ENCODE results near the gene EZH2.

The EZH2 gene

DNA sequence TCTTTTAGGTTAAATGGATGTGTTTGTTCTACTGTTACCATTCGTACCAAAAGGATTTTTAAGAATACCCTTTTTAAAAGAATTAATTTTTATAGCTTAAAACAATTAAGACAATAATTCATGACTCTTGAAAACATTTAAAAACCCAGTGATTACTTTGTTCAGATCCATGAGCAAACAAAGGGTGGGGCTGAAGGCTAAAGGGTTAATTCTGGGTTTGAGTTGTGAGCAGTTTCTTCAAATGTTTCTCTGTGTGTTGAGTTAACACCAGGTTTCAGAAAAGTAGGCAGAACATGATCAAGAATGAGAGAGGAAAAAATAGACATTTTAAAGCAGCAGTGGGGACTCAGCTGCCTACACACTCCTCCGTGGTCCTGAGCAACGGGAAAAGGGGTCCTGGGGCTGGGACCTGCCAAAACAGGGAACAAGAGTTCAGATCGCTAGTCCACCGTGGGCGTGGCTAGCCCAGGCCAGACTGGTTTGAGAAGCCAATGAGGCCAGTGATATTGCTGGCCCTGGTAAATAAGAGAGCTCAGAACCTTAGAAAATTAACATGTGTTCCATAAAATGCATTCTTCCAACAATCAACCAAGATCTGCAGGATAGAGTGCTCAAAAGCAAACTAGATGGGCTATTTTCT, 14.9 kb upstream of the EZH2 start:
- no peak for DNase-seq

GRCh38 chr7:148894591-148894990, 10.5 kb upstream of the EZH2 start:
- no peak for DNase-seq

DNA sequence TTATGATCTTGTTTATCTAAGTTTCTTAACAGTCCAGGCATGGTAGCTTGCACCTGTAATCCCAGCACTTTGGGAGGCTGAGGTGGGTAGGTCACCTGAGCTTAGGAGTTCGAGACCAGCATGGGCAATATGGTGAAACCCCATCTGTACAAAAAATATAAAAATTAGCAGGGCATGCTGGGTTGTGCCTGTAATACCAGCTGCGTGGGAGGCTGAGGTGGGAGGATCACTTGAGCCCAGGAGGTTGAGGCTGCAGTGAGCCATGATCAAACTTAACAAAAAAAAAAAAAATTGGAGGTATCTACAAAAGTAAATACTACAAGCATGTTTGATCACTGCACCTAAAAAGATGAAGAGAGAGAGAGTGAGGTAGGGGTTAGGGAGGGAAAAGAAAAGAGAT, 9.0 kb upstream of the EZH2 start:
- no peak for DNase-seq

GRCh38 chr7:148888300-148888699, 4.2 kb upstream of the EZH2 start:
- no peak for DNase-seq

- no peak for DNase-seq
Observed at GRCh38 chr7:148886844-148887243, 2.8 kb upstream of the EZH2 start.

GRCh38 chr7:148884299-148885022, 370 bp upstream of the EZH2 start:
- DNase-seq: peak; percentile 90

DNA sequence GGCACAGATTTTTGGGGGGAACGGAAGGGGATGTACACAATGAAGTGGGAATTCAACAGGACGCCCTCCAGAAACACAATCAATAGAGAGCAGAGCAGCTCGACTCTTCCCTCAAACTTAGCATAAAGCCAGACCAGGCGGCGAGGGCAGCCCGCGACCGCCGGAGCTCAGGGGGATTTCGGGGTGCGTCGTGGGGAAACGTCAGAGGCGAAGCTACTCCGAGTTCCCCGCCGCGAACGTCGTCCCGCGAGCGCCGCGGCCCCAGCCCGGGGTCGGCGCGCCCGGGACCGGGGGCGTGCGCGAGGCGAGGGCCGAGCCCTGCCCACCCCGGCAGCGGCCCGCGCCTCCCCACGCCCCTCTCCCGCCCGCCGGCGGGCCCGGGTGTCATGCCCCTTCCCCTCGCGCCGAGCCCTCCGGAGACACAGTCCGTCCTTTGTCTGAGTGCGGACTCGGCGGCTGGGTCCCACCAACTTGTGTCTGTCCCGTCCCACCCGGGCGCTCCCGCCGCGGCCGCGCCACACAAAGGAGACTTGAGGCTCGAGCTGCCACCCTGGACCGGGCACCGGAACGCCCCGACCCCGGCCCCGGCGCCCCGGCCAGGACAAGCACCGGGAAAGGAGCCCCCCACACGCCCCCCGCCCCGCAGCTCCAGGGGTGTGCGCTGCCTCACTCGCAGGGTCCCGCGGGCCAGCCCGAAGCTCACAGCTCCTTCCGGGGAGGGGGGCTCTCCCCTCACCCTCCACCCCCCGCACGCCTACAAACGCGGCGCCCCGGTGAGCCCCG, 634 bp downstream of the EZH2 start:
- peak; percentile 59 for DNase-seq

DNA sequence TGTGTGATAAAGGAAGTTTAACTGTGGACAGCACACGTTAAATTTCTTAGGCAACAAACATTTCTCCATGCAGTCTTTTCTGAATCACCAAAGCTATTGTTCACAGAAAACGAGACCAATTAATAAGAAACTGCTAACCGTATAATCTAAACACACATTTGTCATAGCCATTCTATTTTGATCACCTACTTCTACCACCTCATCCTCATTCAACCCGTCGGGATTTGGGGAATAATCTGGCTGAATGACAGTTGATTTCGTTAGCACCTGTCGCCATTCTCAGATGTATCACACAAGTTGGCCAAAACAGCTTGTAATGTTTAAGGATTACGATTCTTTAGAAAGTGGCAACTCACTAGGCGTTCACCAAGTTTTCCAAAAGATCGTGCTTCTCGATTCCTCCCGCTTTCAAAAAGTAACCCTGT, 1.2 kb downstream of the EZH2 start:
- no peak for DNase-seq

- DNase-seq: no peak
Observed at GRCh38 chr7:148882192-148882591, 1.9 kb downstream of the EZH2 start.

- no peak for DNase-seq
Observed at GRCh38 chr7:148878317-148878716, 5.8 kb downstream of the EZH2 start.

DNA sequence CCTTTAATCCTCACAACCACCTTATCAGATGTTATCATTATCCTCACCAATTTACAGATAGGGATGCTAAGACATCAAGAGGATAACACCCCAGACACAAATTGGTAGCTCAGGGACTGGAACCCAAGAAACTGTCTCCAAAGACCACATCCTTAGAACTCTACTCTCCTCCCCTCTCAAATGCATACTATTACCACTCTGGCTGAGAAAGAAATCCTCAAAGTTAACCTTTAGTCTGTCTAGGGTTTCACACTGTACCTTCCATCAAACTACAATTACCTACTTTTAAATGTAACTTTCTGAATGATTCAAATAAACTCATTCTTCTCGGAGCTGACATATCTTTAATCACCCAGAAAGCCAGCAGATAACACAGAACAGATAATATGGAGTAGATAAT, 6.6 kb downstream of the EZH2 start:
- DNase-seq: no peak

DNA sequence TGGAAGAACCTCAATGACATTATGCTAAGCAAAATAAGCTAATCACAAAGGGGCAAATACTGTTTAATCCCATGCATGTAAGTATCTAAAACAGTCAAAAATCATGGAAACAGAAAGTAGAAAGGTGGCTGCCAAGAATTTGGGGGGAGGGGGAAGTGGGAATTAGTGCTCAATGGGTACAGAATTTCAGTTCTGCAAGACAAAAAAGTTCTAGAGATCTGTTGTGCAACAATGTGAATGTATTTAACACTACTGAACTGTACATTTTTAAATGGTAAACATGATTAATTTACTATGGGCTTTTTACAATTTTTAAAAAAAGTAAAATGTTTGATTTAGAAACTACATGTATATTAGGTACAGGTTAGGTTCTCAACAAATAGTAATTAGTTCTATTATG, 11.9 kb downstream of the EZH2 start:
- no peak for DNase-seq

DNA sequence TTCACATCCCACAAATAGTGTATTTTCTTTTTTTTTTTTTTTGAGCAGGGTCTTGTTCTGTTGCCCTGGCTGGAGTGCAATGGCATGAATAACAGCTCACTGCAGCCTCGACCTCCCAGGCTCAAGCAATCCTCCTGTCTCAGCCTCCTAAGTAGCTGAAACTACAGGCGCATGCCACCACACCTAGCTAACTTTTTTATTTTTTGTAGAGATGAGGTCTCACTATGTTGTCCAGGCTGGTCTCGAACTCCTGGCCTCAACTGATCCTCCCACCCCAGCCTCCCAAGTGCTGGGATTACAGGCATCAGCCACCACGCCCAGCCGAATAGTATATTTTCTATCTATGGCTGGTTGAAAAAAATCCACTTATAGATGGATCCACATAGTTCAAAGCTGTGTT, 12.5 kb downstream of the EZH2 start:
- no peak for DNase-seq

GRCh38 chr7:148871030-148871429, 13.1 kb downstream of the EZH2 start:
- no peak for DNase-seq

- DNase-seq: no peak
Observed at GRCh38 chr7:148868378-148868674, 15.8 kb downstream of the EZH2 start.

GRCh38 chr7:148867596-148868377, 16.3 kb downstream of the EZH2 start:
- DNase-seq: no peak

- DNase-seq: no peak
Observed at GRCh38 chr7:148866362-148866761, 17.7 kb downstream of the EZH2 start.

DNA sequence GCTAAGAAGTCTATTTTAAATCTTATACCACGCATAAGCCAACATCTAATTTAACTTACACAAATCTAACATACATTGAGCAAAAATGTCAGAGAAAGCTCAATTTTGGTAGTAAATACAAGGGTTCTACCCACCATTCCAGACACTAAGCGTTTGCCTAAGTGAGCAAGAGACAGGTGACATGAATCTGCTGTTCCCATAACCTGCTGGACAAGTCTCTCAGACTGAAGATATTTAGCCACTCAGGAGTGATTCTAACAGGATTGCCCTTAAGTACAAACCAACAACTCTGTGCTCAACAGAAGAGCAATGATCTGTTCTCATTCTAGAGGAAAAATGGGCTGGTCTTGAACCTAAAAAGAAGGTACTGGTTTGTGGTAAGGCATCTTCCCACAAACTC, 18.8 kb downstream of the EZH2 start:
- no peak for DNase-seq

- DNase-seq: no peak
Observed at GRCh38 chr7:148863324-148863723, 20.8 kb downstream of the EZH2 start.

DNA sequence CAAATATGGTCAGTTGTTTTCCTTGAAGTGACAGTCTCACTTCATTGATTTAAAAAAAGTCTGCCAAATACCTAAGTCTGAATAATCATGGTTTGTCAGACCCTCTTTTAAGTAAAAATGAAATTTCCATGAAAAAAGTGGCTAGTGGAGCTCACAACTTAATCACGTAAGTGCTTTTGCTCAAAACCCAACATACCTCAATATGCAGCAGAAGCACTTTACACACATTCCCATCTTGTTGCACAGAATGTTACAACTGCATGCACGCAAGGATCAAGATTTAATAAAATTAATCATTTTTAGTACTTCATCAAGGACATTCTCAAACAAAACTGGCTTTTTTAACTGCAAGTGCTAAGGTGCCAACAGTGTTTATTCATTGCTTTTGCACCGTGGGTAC, 21.6 kb downstream of the EZH2 start:
- DNase-seq: no peak

DNA sequence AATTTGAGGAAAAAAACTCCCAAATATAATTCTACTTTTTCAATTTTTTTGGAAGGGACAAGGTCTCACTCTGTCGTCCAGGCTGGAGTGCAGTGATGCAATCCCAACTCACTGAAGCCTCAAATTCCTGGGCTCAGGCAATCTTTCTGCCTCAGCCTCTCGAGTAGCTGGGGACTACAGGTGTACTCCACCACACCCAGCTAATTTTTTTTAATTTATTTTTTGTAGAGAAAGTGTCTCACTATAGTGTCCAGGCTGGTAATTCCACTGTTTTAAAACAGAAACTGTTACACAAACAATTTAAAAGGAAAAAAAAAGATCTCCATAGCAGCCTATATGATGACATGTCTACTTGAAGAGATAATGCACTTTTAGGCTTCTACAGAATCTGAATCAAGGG, 25.6 kb downstream of the EZH2 start:
- DNase-seq: no peak

GRCh38 chr7:148856891-148857290, 27.2 kb downstream of the EZH2 start:
- no peak for DNase-seq

- no peak for DNase-seq
Observed at GRCh38 chr7:148856578-148856881, 27.6 kb downstream of the EZH2 start.

GRCh38 chr7:148854983-148855382, 29.1 kb downstream of the EZH2 start:
- DNase-seq: no peak
